Stimulated activated CD8-positive, alpha-beta memory T cell treated with anti-CD3 and anti-CD28 coated beads, Interleukin-7, amount 100 ng/mL, for 24 hours (primary cell): ENCODE measurements around the gene MAP3K5.
"Not testable (repeated sequence)": the region's sequence is repeated elsewhere in the genome, so short reads cannot be mapped to it uniquely, and the experiment has no call there.

Experiments
- DNase-seq: peaks from one replicate; pipeline ENCODE4 v3.0.0-alpha.2; 2020; ENCODE audit warnings: low read depth

Gene MAP3K5

GRCh38 chr6:136772685-136773472, 19.4 kb downstream of the MAP3K5 start:
- DNase-seq = no peak

GRCh38 chr6:136771306-136771705, 21.0 kb downstream of the MAP3K5 start:
- no peak for DNase-seq

- DNase-seq = no peak
Observed at GRCh38 chr6:136769759-136770158, 22.5 kb downstream of the MAP3K5 start.

GRCh38 chr6:136769124-136769523, 23.2 kb downstream of the MAP3K5 start:
- no peak for DNase-seq

- DNase-seq = no peak
Observed at GRCh38 chr6:136767570-136768309, 24.5 kb downstream of the MAP3K5 start.

- no peak for DNase-seq
Observed at GRCh38 chr6:136767103-136767502, 25.2 kb downstream of the MAP3K5 start.

GRCh38 chr6:136766274-136766673, 26.0 kb downstream of the MAP3K5 start:
- no peak for DNase-seq

- no peak for DNase-seq
Observed at GRCh38 chr6:136764517-136764993, 27.7 kb downstream of the MAP3K5 start.

GRCh38 chr6:136763716-136764516, 28.4 kb downstream of the MAP3K5 start:
- DNase-seq = no peak

GRCh38 chr6:136763255-136763654, 29.0 kb downstream of the MAP3K5 start:
- DNase-seq = no peak

- no peak for DNase-seq
Observed at GRCh38 chr6:136762022-136762975, 30.0 kb downstream of the MAP3K5 start.

- no peak for DNase-seq
Observed at GRCh38 chr6:136761227-136761922, 30.9 kb downstream of the MAP3K5 start.

- not testable (repeated sequence) for DNase-seq
Observed at GRCh38 chr6:136760781-136761180, 31.5 kb downstream of the MAP3K5 start.

- DNase-seq = no peak
Observed at GRCh38 chr6:136757150-136757549, 35.1 kb downstream of the MAP3K5 start.

- no peak for DNase-seq
Observed at GRCh38 chr6:136754820-136755219, 37.5 kb downstream of the MAP3K5 start.

GRCh38 chr6:136753624-136754023, 38.7 kb downstream of the MAP3K5 start:
- DNase-seq = no peak

GRCh38 chr6:136752554-136752953, 39.7 kb downstream of the MAP3K5 start:
- no peak for DNase-seq

- no peak for DNase-seq
Observed at GRCh38 chr6:136751991-136752390, 40.3 kb downstream of the MAP3K5 start.

GRCh38 chr6:136751522-136751956, 40.7 kb downstream of the MAP3K5 start:
- DNase-seq = no peak

- no peak for DNase-seq
Observed at GRCh38 chr6:136750696-136751521, 41.4 kb downstream of the MAP3K5 start.
